Neural cell (in vitro differentiated cells): ENCODE data around the gene RHOF. TPM values are rescaled to one million over a fixed set of nuclear protein-coding genes. Genes with fewer than 3 reads are reported as not detected.

Experiments used
- H2AFZ ChIP-seq: fragments of 200-600, 300-800 bp; sonication (generic), shearing (Covaris generic); 2 replicates; pipeline ENCODE4 v1.6.0; 2014; ENCODE audit warnings: low read depth, mild to moderate bottlenecking, antibody characterized with exemption, low read length, moderate library complexity
- H3F3A ChIP-seq: fragments of 200-600 bp; shearing (Covaris generic); 2 replicates; pipeline ENCODE4 v1.6.1; 2016; ENCODE audit warnings: mild to moderate bottlenecking, moderate library complexity, mixed read lengths, antibody characterized with exemption, low read length; ENCODE audit not compliant: insufficient read depth, poor library complexity, severe bottlenecking
- H3K27ac ChIP-seq: fragments of 200-600, 300-800 bp; sonication (generic), shearing (Covaris generic); 2 replicates; pipeline ENCODE4 v1.5.1; 2014; ENCODE audit warnings: mild to moderate bottlenecking, low read length, moderate library complexity
- H3K27me3 ChIP-seq: fragments of 300-800, 200-600 bp; sonication (generic), shearing (Covaris generic); 2 replicates; pipeline ENCODE4 v1.6.0; 2014; ENCODE audit warnings: mild to moderate bottlenecking, low read depth, low read length, moderate library complexity; ENCODE audit not compliant: insufficient read depth
- H3K36me3 ChIP-seq: fragments of 300-800, 200-600 bp; sonication (generic), shearing (Covaris generic); 2 replicates; pipeline ENCODE4 v1.5.1; 2014; ENCODE audit warnings: mild to moderate bottlenecking, antibody characterized with exemption, low read length, moderate library complexity; ENCODE audit not compliant: insufficient read depth
- H3K4me2 ChIP-seq: fragments of 300-800, 200-600 bp; sonication (generic), shearing (Covaris generic); 2 replicates; pipeline ENCODE4 v1.6.0; 2014; ENCODE audit warnings: mild to moderate bottlenecking, low read length
- H3K4me3 ChIP-seq: fragments of 300-800, 200-600 bp; sonication (generic), shearing (Covaris generic); 2 replicates; pipeline ENCODE4 v1.5.1; 2014; ENCODE audit warnings: mild to moderate bottlenecking, low read length, moderate library complexity
- H3K79me2 ChIP-seq: fragments of 200-600 bp; shearing (Covaris generic); replicated peaks from 2 replicates; pipeline ENCODE4 v1.6.0; 2014; ENCODE audit warnings: mild to moderate bottlenecking, low read length, moderate library complexity; ENCODE audit not compliant: insufficient read depth
- H3K9ac ChIP-seq: fragments of 300-800, 200-600 bp; sonication (generic), shearing (Covaris generic); 2 replicates; pipeline ENCODE4 v1.6.1; 2016; ENCODE audit warnings: mild to moderate bottlenecking, low read length, mixed read lengths
- H3K9me2 ChIP-seq: fragments of 200-600 bp; shearing (Covaris generic); 2 replicates; pipeline ENCODE4 v1.6.1; 2016; ENCODE audit warnings: mild to moderate bottlenecking, low read length, mixed read lengths; ENCODE audit not compliant: insufficient read depth
- H3K9me3 ChIP-seq: fragments of 200-600, 300-800 bp; sonication (generic), shearing (Covaris generic); 2 replicates; pipeline ENCODE4 v1.6.1; 2016; ENCODE audit warnings: mild to moderate bottlenecking, mixed run types, low read length, moderate library complexity, mixed read lengths
- H4K20me1 ChIP-seq: fragments of 200-600 bp; shearing (Covaris generic); 2 replicates; pipeline ENCODE4 v1.6.1; 2016; ENCODE audit warnings: mild to moderate bottlenecking, mixed run types; ENCODE audit not compliant: insufficient read depth
- EP300 ChIP-seq: fragments of 450-650 bp; conservative IDR thresholded peaks from 2 replicates; pipeline ENCODE4 v1.6.1; 2014; ENCODE audit warnings: antibody characterized with exemption, mild to moderate bottlenecking, moderate library complexity; ENCODE audit not compliant: poor library complexity, severe bottlenecking
- EZH2 ChIP-seq: fragments of 200-600, 300-800 bp; shearing (Covaris generic), sonication (generic); IDR thresholded peaks from 2 replicates; pipeline ENCODE4 v1.6.1; 2014; ENCODE audit warnings: antibody characterized with exemption, low read length, borderline replicate concordance, mild to moderate bottlenecking; ENCODE audit not compliant: insufficient read depth, poor library complexity, severe bottlenecking
- MXI1 ChIP-seq: fragments of 450-650 bp; conservative IDR thresholded peaks from 2 replicates; pipeline ENCODE4 v1.6.1; 2014; ENCODE audit warnings: antibody characterized with exemption, mild to moderate bottlenecking; ENCODE audit not compliant: poor library complexity, severe bottlenecking
- POLR2AphosphoS5 ChIP-seq: IDR thresholded peaks from 2 replicates; pipeline ENCODE4 v1.6.1; 2012
- RAD21 ChIP-seq: fragments of 450-650 bp; conservative IDR thresholded peaks from 2 replicates; pipeline ENCODE4 v1.6.1; 2014; ENCODE audit warnings: antibody characterized with exemption, mild to moderate bottlenecking, moderate library complexity
- SMC3 ChIP-seq: fragments of 450-650 bp; conservative IDR thresholded peaks from 2 replicates; pipeline ENCODE4 v1.6.1; 2014; ENCODE audit warnings: antibody characterized with exemption, mild to moderate bottlenecking, moderate library complexity; ENCODE audit not compliant: poor library complexity
- TAF1 ChIP-seq: IDR thresholded peaks from 2 replicates; pipeline ENCODE4 v1.6.1; 2012; ENCODE audit warnings: low read depth
- polyA plus RNA-seq: library from polyadenylated mRNA; depleted of rRNA; stranded (reverse); fragments of >200 nt; gene quantifications from 2 replicates; pipeline ENCODE4 v1.2.3, GENCODE V29; 2014
- TF ChIP-seq, protein P1 (sequence below): IDR thresholded peaks from 2 replicates; pipeline ENCODE4 v1.6.1; 2012; ENCODE audit warnings: borderline replicate concordance
- TF ChIP-seq, protein P2 (sequence below): fragments of 450-650 bp; IDR thresholded peaks from 2 replicates; pipeline ENCODE4 v1.5.1; 2014; ENCODE audit warnings: antibody characterized with exemption, mild to moderate bottlenecking, moderate library complexity; ENCODE audit not compliant: poor library complexity, severe bottlenecking

RHOF gene
- polyA plus RNA-seq, 1 donor from 2014 or later, result 14.7 TPM

DNA sequence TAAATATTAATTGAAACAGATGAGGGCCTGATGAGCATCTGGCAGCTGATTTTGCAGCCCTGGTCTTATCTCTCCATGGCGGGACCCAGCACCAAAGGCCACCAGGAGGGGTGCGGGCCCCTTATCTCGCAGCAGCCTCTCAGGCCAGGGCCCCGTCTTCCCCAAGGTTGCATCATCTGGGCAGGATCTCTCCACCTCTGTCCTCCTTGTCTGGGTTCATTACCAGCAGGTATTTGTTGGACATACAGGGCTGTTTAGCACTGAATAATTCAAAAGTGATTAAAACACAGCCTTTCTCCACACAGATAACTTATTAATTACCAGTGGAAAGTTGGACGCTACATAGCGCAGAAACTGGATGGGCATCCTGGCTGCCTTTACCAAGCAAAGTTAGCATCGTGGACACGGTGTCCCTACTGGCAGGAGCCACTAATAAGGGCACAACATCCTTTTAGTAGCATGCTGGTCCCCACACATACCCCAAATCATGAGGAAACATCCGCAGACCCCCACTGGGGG lies 55.1 kb downstream of the RHOF start:
- no peaks in the 10 kb centered on the region for H3K79me2 ChIP-seq
- H3F3A ChIP-seq, result no peaks in the 10 kb centered on the region
- no peaks in the 10 kb centered on the region for H3K9me3 ChIP-seq
- H3K27ac ChIP-seq, result no peak overlapping the region
- no peak overlapping the region for H3K4me3 ChIP-seq
- no peak overlapping the region for H3K4me2 ChIP-seq
- TF ChIP-seq EZH2 (no peak), POLR2AphosphoS5 (no peak), EP300 (no peak)
- no peak overlapping the region for H3K9ac ChIP-seq
- no peaks in the 10 kb centered on the region for H3K27me3 ChIP-seq
- no peak overlapping the region for H2AFZ ChIP-seq
- H3K36me3 ChIP-seq, result no peaks in the 10 kb centered on the region
- no peaks in the 10 kb centered on the region for H3K9me2 ChIP-seq
- no peaks in the 10 kb centered on the region for H4K20me1 ChIP-seq

DNA sequence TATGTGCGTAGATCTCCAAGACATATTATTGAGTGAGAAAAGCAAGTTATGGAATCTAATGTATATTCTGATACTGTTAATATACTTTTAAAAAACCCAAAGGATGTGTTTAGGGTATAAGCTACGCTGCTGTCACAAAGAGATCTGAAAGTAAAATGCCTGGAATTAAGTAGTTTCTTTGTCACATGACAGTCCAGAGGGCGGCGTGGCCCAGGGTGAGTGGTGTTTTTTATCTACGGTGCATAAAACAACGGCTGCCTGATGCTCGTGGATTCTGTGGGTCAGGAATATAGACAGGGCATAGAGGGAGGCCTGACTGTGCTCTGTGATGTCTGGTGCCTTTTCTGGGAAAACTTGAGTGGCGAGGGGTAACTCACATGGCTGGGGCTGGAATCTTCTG lies 59.6 kb downstream of the RHOF start:
- H3K9ac ChIP-seq, result no peak overlapping the region
- TF ChIP-seq TAF1 (no peak), MXI1 (no peak), EZH2 (no peak), EP300 (no peak), POLR2AphosphoS5 (no peak), RAD21 (no peak), SMC3 (no peak)
- TF ChIP-seq, protein P1, sequence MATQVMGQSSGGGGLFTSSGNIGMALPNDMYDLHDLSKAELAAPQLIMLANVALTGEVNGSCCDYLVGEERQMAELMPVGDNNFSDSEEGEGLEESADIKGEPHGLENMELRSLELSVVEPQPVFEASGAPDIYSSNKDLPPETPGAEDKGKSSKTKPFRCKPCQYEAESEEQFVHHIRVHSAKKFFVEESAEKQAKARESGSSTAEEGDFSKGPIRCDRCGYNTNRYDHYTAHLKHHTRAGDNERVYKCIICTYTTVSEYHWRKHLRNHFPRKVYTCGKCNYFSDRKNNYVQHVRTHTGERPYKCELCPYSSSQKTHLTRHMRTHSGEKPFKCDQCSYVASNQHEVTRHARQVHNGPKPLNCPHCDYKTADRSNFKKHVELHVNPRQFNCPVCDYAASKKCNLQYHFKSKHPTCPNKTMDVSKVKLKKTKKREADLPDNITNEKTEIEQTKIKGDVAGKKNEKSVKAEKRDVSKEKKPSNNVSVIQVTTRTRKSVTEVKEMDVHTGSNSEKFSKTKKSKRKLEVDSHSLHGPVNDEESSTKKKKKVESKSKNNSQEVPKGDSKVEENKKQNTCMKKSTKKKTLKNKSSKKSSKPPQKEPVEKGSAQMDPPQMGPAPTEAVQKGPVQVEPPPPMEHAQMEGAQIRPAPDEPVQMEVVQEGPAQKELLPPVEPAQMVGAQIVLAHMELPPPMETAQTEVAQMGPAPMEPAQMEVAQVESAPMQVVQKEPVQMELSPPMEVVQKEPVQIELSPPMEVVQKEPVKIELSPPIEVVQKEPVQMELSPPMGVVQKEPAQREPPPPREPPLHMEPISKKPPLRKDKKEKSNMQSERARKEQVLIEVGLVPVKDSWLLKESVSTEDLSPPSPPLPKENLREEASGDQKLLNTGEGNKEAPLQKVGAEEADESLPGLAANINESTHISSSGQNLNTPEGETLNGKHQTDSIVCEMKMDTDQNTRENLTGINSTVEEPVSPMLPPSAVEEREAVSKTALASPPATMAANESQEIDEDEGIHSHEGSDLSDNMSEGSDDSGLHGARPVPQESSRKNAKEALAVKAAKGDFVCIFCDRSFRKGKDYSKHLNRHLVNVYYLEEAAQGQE, result no peak
- TF ChIP-seq, protein P2, sequence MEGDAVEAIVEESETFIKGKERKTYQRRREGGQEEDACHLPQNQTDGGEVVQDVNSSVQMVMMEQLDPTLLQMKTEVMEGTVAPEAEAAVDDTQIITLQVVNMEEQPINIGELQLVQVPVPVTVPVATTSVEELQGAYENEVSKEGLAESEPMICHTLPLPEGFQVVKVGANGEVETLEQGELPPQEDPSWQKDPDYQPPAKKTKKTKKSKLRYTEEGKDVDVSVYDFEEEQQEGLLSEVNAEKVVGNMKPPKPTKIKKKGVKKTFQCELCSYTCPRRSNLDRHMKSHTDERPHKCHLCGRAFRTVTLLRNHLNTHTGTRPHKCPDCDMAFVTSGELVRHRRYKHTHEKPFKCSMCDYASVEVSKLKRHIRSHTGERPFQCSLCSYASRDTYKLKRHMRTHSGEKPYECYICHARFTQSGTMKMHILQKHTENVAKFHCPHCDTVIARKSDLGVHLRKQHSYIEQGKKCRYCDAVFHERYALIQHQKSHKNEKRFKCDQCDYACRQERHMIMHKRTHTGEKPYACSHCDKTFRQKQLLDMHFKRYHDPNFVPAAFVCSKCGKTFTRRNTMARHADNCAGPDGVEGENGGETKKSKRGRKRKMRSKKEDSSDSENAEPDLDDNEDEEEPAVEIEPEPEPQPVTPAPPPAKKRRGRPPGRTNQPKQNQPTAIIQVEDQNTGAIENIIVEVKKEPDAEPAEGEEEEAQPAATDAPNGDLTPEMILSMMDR, result no peak

More for the DNA sequence above, 59.6 kb downstream of the RHOF start:
- H3K9me2 ChIP-seq, result no peaks in the 10 kb centered on the region
- H3K27me3 ChIP-seq, result no peaks in the 10 kb centered on the region
- H2AFZ ChIP-seq, result no peak overlapping the region
- H3K36me3 ChIP-seq, result no peaks in the 10 kb centered on the region
- H3K4me3 ChIP-seq, result no peak overlapping the region
- no peak overlapping the region for H3K27ac ChIP-seq
- no peaks in the 10 kb centered on the region for H3K79me2 ChIP-seq
- no peaks in the 10 kb centered on the region for H4K20me1 ChIP-seq
- no peaks in the 10 kb centered on the region for H3F3A ChIP-seq
- H3K9me3 ChIP-seq, result no peaks in the 10 kb centered on the region
- no peak overlapping the region for H3K4me2 ChIP-seq
